ENCODE results near the gene DPEP3. TPM values are rescaled to one million over a fixed set of nuclear protein-coding genes. Genes with fewer than 3 reads are reported as not detected.

DPEP3 gene
- total and polyA plus RNA-seq, 8 donors, result not detected

DNA sequence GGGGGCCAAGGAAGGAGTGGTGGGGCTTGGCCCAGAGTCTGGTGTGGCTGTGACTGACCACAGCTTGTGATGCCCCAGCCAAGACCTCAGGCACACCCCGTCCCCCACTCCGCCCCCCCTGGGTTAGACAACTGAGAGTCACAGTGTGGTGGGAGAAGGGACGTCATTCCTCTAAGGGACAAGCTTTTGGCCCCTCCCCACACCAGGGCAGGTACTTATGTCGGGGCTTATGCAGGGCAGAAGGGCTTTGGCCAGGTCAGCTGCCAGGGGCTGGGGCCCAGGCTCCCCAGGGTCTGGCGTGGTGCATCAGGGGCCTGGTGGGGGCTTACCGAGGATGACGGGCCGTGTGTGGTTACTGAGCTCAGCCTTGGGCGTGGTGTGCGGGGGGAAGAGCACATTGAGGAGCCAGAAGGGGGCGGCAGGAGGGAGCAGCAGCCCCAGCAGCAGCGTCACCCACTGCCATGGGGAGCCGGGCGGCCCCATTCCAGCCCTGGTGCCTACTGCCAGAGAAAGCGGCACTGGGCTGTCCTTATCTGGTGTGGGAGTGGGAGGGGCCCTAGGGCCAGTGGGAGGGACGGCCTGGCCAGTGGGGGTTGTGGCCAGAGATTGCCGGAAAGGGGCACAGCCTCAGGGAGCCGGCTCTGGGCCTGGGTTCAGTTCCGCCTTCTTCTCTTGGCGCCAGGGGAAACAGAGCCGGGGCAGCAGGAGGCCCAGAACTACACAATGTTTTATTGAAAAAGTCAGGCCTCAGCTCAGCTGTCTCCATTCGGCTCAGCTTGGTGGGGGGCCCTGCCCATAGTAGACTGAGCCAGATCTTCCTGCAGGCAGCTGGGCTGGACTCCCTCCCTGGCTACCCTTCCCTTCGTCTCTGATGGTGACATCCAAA lies 36.4 kb downstream of the DPEP3 start, which contains the start of gene LCAT:
TSS of gene LCAT (minus strand) at position 502 of the 886 bp plus-strand sequence. CDS start at position 483, 19 bp downstream.
- Histone ChIP-seq H3K9me3 (no peaks in the 10 kb centered on the region), H3K27ac (peak within 1 kb of the TSS; percentile 5 to 82 (median 76)), H3K4me1 (peaks cover 25 to 55% (median 50%) of the 10 kb centered on the region in 4 donors), H3K36me3 (peaks cover 41 to 83% (median 67%) of the 10 kb centered on the region in 4 donors), H3K27me3 (no peaks in the 10 kb centered on the region), H3K4me3 (peak within 1 kb of the TSS in 2 of 4 donors; percentile 8 to 18)
- WGBS, 5 donors, result 22 to 55% (median 39%) methylated on average over 22 to 23 of the region's 23 CpGs
- DNase-seq, result peak; percentile 68 to 72
- intact Hi-C loops (cut with DNase I; ENCODE audit: low total_unique reads), result no loop called here
- TF ChIP-seq POLR2A (IDR thresholded peaks at IDR 0.05), result no peak
- TF ChIP-seq, protein P1, sequence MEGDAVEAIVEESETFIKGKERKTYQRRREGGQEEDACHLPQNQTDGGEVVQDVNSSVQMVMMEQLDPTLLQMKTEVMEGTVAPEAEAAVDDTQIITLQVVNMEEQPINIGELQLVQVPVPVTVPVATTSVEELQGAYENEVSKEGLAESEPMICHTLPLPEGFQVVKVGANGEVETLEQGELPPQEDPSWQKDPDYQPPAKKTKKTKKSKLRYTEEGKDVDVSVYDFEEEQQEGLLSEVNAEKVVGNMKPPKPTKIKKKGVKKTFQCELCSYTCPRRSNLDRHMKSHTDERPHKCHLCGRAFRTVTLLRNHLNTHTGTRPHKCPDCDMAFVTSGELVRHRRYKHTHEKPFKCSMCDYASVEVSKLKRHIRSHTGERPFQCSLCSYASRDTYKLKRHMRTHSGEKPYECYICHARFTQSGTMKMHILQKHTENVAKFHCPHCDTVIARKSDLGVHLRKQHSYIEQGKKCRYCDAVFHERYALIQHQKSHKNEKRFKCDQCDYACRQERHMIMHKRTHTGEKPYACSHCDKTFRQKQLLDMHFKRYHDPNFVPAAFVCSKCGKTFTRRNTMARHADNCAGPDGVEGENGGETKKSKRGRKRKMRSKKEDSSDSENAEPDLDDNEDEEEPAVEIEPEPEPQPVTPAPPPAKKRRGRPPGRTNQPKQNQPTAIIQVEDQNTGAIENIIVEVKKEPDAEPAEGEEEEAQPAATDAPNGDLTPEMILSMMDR (IDR thresholded peaks at IDR 0.05), result no peak
- TF ChIP-seq POLR2AphosphoS5 (IDR thresholded peaks at IDR 0.05), result peak; percentile 38 to 75 (median 57)
- no peak for TF ChIP-seq EP300 (IDR thresholded peaks at IDR 0.05)

DNA sequence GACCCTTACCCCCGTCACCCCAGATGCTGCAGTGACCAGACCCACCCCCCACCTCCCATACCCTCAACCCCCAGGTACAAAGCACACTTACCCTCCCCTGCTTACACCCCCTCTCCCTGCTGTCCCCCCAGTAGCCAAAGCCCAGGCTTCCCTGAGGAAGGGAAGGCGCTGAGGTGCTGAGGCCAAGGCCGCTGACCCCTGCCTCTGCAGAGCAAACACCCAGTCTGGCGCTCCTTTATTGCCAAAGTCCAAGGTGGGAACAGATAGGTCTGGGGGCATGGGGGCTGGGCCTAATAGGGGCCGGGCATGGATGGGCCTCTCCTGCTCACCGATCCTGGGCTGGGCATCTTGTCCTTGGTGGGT lies 37.1 kb downstream of the DPEP3 start:
- H3K36me3 ChIP-seq, result peaks cover 36 to 77% (median 61%) of the 10 kb centered on the region in 4 donors
- intact Hi-C loops (cut with DNase I; ENCODE audit: low total_unique reads), result no loop called here
- no peak for DNase-seq

DNA sequence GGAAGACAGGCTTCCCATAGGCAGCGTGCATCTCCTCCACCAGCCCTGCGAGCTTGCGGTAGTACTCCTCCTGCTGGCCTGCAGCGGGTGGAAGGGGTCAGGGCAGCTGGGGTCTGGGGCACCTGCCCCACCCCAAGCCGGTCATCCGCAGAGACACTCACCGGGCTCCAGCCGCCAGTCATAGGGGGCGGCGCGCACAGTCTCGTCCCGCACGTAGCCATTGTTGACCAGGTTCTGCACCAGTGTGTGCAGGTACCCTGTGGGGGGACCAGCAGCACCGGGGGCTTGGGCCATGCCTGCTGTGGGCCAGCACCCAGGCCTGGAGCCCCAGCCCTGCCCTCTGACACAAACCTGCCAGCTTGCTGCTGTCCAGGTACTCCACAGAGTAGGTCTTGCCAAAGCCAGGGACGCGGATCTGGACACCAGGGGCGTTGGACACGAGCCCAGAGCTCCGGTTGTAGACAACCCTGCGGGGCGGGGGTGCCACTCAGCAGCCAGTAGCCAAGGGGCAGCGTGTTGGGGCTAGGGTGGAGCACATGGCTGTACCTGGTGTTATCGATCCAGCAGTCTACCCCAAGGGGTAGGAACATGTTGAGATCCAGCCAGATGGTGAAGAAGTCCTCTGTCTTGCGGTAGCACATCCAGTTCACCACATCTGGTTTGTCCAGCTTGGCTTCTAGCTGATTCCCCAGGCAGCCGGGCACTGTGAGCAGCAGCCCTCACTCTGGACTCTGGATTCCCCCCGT lies 37.6 kb downstream of the DPEP3 start:
- H3K9me3 ChIP-seq, result no peaks in the 10 kb centered on the region
- H3K4me1 ChIP-seq, result peaks cover 25 to 56% (median 51%) of the 10 kb centered on the region in 4 donors
- intact Hi-C loops (cut with DNase I; ENCODE audit: low total_unique reads), result no loop called here
- no peak overlapping the region for H3K4me3 ChIP-seq
- 68 to 77% (median 73%) methylated on average over 17 to 27 of the region's 27 CpGs for WGBS, 5 donors
- peak overlapping the region in 4 of 5 donors; percentile 70 to 82 (median 76) for H3K27ac ChIP-seq
- TF ChIP-seq POLR2AphosphoS5 (IDR thresholded peaks at IDR 0.05) (no peak), POLR2A (IDR thresholded peaks at IDR 0.05) (no peak), EP300 (IDR thresholded peaks at IDR 0.05) (no peak)
- TF ChIP-seq, protein P1 (IDR thresholded peaks at IDR 0.05), result no peak
- H3K36me3 ChIP-seq, result peaks cover 31 to 71% (median 55%) of the 10 kb centered on the region in 4 donors
- no peak for DNase-seq
- no peaks in the 10 kb centered on the region for H3K27me3 ChIP-seq

More for the DNA sequence above, 37.1 kb downstream of the DPEP3 start:
- Histone ChIP-seq H3K4me3 (no peak overlapping the region), H3K9me3 (no peaks in the 10 kb centered on the region), H3K27me3 (no peaks in the 10 kb centered on the region), H3K4me1 (peaks cover 25 to 55% (median 50%) of the 10 kb centered on the region in 4 donors), H3K27ac (peak overlapping the region in 4 of 5 donors; percentile 70 to 82 (median 76))
- TF ChIP-seq, protein P1 (IDR thresholded peaks at IDR 0.05), result no peak
- TF ChIP-seq POLR2A (IDR thresholded peaks at IDR 0.05) (no peak), POLR2AphosphoS5 (IDR thresholded peaks at IDR 0.05) (no peak)
- WGBS, 5 donors, result 62 to 86% (median 70%) methylated on average over 4 to 6 of the region's 6 CpGs

DNA sequence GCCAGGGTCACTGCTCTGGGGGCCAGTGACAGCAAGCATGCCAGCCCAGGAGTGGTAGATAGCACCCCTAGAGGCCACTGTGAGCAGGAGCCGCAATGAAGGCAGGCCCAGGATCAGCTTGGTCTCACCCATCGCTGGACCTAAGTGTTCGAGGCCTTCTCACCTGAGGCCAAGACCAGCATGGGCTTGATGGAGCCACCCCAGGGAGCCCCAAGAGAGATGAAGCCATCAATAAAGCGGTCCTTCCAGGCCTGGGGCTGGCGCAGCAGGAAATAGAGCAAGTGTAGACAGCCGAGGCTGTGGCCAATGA lies 38.1 kb downstream of the DPEP3 start:
- intact Hi-C loops (cut with DNase I; ENCODE audit: low total_unique reads), result no loop called here
- Histone ChIP-seq H3K9me3 (no peaks in the 10 kb centered on the region), H3K4me1 (peaks cover 29 to 61% (median 56%) of the 10 kb centered on the region in 4 donors), H3K27ac (peak overlapping the region in 3 of 5 donors; percentile 76 to 82 (median 76)), H3K36me3 (peaks cover 26 to 66% (median 50%) of the 10 kb centered on the region in 4 donors), H3K27me3 (no peaks in the 10 kb centered on the region), H3K4me3 (no peak overlapping the region)
- TF ChIP-seq POLR2A (IDR thresholded peaks at IDR 0.05), result no peak
- TF ChIP-seq EP300 (IDR thresholded peaks at IDR 0.05), result no peak
- TF ChIP-seq, protein P1 (IDR thresholded peaks at IDR 0.05), result peak in 4 of 7 experiments; percentile 24 to 63 (median 40)
- no peak for TF ChIP-seq POLR2AphosphoS5 (IDR thresholded peaks at IDR 0.05)
- peak in 1 of 2 donors; percentile 65 for DNase-seq
- 69 to 82% (median 76%) methylated on average over 6 of the region's 6 CpGs for WGBS, 5 donors

Measured in stomach (tissue), 9 donors.